Chondrocyte (in vitro differentiated cells): Measurements from ENCODE around the gene KPNA1. TPM values are rescaled to one million over a fixed set of nuclear protein-coding genes. Genes with fewer than 3 reads are reported as not detected.

Experiments used
- DNase-seq: peaks from one replicate; pipeline ENCODE4 v3.0.0; 2021; ENCODE audit warnings: mixed read lengths, low spot score
- H3K27ac Mint-ChIP-seq: one replicate; pipeline ENCODE4 v1.8.0; 2021; ENCODE audit warnings: mild to moderate bottlenecking, moderate library complexity, mixed read lengths; ENCODE audit not compliant: unreplicated experiment
- H3K27me3 Mint-ChIP-seq: 2 replicates; pipeline ENCODE4 v1.8.0; 2021; ENCODE audit warnings: low read depth, mixed read lengths
- H3K36me3 Mint-ChIP-seq: 2 replicates; pipeline ENCODE4 v1.8.0; 2021; ENCODE audit warnings: low read depth, mixed read lengths
- H3K4me1 Mint-ChIP-seq: 2 replicates; pipeline ENCODE4 v1.8.0; 2021; ENCODE audit warnings: low read depth, mild to moderate bottlenecking, mixed read lengths
- H3K4me3 Mint-ChIP-seq: one replicate; pipeline ENCODE4 v1.8.0; 2021; ENCODE audit warnings: mild to moderate bottlenecking, moderate library complexity, mixed read lengths; ENCODE audit not compliant: unreplicated experiment
- H3K9me3 Mint-ChIP-seq: 2 replicates; pipeline ENCODE4 v1.8.0; 2021; ENCODE audit warnings: low read depth, mixed read lengths
- total RNA-seq: library from RNA; stranded (reverse); gene quantifications from 3 replicates; pipeline ENCODE4 v1.2.1, GENCODE V29; 2021
- TF ChIP-seq, protein P1 (sequence below): fragments of 200-600 bp; sonication (generic); IDR thresholded peaks from 2 replicates; pipeline ENCODE4 v1.5.0; 2021; ENCODE audit warnings: antibody characterized with exemption, mild to moderate bottlenecking, moderate library complexity

The KPNA1 gene
- total RNA-seq, 1 donor from 2014 or later: 85.6 TPM

DNA sequence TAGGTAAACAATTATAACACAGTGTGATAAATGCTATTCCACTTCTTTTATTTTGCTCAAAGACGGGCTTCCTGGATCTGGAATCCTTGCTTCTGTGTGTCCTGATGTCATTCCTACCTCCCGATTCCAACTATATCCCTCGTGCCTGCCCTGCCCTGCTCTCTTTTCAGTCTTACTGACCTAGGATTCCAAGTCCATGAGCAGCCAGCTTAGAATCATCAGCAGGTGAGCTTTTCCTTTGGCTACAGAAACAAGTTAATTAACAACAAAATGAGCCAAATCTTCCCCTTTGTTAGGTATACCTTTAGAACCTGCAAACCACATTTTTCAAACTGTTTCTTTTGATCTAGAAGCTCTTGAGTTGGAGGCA lies 21.9 kb upstream of the KPNA1 start:
- Mint-ChIP-seq H3K36me3 (peaks cover 35% of the 10 kb centered on the region), H3K9me3 (no peaks in the 10 kb centered on the region), H3K4me1 (peaks cover 5% of the 10 kb centered on the region), H3K27ac (no peak overlapping the region), H3K27me3 (no peaks in the 10 kb centered on the region), H3K4me3 (no peak overlapping the region)
- DNase-seq: no peak
- TF ChIP-seq, protein P1, sequence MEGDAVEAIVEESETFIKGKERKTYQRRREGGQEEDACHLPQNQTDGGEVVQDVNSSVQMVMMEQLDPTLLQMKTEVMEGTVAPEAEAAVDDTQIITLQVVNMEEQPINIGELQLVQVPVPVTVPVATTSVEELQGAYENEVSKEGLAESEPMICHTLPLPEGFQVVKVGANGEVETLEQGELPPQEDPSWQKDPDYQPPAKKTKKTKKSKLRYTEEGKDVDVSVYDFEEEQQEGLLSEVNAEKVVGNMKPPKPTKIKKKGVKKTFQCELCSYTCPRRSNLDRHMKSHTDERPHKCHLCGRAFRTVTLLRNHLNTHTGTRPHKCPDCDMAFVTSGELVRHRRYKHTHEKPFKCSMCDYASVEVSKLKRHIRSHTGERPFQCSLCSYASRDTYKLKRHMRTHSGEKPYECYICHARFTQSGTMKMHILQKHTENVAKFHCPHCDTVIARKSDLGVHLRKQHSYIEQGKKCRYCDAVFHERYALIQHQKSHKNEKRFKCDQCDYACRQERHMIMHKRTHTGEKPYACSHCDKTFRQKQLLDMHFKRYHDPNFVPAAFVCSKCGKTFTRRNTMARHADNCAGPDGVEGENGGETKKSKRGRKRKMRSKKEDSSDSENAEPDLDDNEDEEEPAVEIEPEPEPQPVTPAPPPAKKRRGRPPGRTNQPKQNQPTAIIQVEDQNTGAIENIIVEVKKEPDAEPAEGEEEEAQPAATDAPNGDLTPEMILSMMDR: no peak

DNA sequence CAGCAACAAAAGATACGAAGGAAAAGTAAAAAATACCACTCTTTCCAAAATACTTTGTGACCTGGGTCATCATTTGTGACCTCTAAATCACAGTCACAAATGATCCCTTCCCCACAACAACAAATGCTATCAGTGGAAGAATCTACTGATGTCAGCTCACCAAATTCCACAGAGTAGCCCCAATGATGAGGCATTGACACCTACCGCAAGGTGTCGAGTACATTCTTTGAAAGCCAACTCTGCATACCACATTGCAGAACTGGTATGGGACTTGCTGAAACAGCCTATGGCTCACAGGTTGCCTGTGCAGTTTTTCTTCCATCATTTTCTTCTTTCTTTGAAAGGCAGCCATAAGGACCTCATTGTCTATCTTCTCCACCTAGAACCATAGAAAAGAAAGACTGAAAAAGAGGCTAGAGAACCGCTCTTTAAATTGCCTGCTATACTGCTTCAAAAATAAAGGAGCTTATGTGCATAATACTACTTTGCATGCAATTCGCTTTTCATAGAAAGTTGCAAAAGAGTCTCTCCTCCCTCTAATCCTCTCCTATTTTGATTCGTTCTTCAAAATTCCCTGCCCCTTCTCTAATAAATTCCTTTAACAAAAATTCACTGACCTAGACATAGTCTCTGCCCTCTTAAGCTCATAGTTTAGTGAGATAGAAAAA lies 21.4 kb upstream of the KPNA1 start:
- H3K4me3 Mint-ChIP-seq: no peak overlapping the region
- peaks cover 5% of the 10 kb centered on the region for H3K4me1 Mint-ChIP-seq
- H3K36me3 Mint-ChIP-seq: peaks cover 35% of the 10 kb centered on the region
- H3K27ac Mint-ChIP-seq: no peak overlapping the region
- no peak for DNase-seq
- no peaks in the 10 kb centered on the region for H3K9me3 Mint-ChIP-seq
- H3K27me3 Mint-ChIP-seq: no peaks in the 10 kb centered on the region
- TF ChIP-seq, protein P1: no peak

GRCh38 chr3:122533931-122534334 lies 19.2 kb upstream of the KPNA1 start:
- no peak overlapping the region for H3K27ac Mint-ChIP-seq
- no peaks in the 10 kb centered on the region for H3K9me3 Mint-ChIP-seq
- DNase-seq: no peak
- peaks cover 29% of the 10 kb centered on the region for H3K36me3 Mint-ChIP-seq
- peaks cover 5% of the 10 kb centered on the region for H3K4me1 Mint-ChIP-seq
- H3K4me3 Mint-ChIP-seq: no peak overlapping the region
- H3K27me3 Mint-ChIP-seq: no peaks in the 10 kb centered on the region
- TF ChIP-seq, protein P1: no peak

- no peaks in the 10 kb centered on the region for H3K27me3 Mint-ChIP-seq
- H3K4me1 Mint-ChIP-seq: peaks cover 5% of the 10 kb centered on the region
- no peak overlapping the region for H3K27ac Mint-ChIP-seq
Observed at GRCh38 chr3:122533480-122533879, 18.7 kb upstream of the KPNA1 start.

GRCh38 chr3:122530164-122530563 lies 15.4 kb upstream of the KPNA1 start:
- no peak overlapping the region for H3K27ac Mint-ChIP-seq
- no peaks in the 10 kb centered on the region for H3K9me3 Mint-ChIP-seq
- no peak overlapping the region for H3K4me3 Mint-ChIP-seq
- no peaks in the 10 kb centered on the region for H3K27me3 Mint-ChIP-seq
- H3K4me1 Mint-ChIP-seq: peaks cover 5% of the 10 kb centered on the region
- DNase-seq: no peak
- peaks cover 19% of the 10 kb centered on the region for H3K36me3 Mint-ChIP-seq
- TF ChIP-seq, protein P1: no peak

More at GRCh38 chr3:122533480-122533879, 18.7 kb upstream of the KPNA1 start:
- Mint-ChIP-seq H3K4me3 (no peak overlapping the region), H3K9me3 (no peaks in the 10 kb centered on the region), H3K36me3 (peaks cover 27% of the 10 kb centered on the region)
- no peak for DNase-seq
- TF ChIP-seq, protein P1: no peak
